Keratinocyte (primary cell): ENCODE results near the gene CCSER1. TPM values are rescaled to one million over a fixed set of nuclear protein-coding genes. Genes with fewer than 3 reads are reported as not detected.

Source experiments
- DNase-seq: peaks from one replicate; pipeline ENCODE4 v3.0.0-alpha.2; 2011; ENCODE audit warnings: low read depth, missing footprints, low spot score
- FAIRE-seq: peaks from 2 replicates; lab custom pipeline; 2011; peaks lifted over from hg19 to GRCh38; lab: Jason Lieb, UNC
- H2AFZ ChIP-seq: 2 replicates; pipeline ENCODE4 v1.6.0; 2012; ENCODE audit warnings: low read length, control low read depth, inconsistent platforms; ENCODE audit not compliant: control insufficient read depth
- H3K27ac ChIP-seq: 2 replicates; pipeline ENCODE4 v1.5.1; 2011; ENCODE audit warnings: low read length; ENCODE audit not compliant: control insufficient read depth, insufficient read depth
- H3K27me3 ChIP-seq: 3 replicates; pipeline ENCODE4 v1.6.0; 2011; ENCODE audit warnings: low read length; ENCODE audit not compliant: control insufficient read depth, insufficient read depth; ENCODE audit errors: extremely low read depth
- H3K36me3 ChIP-seq, 2 experiments: 2 replicates in 1 of 2; 3 replicates in 1 of 2; pipeline ENCODE4 v1.5.1; 2011; ENCODE audit warnings: low read length in 2 of 2, mild to moderate bottlenecking in 1 of 2; ENCODE audit not compliant: control insufficient read depth in 2 of 2, insufficient read depth in 2 of 2; ENCODE audit errors: extremely low read depth in 1 of 2
- H3K4me1 ChIP-seq: 3 replicates; pipeline ENCODE4 v1.5.1; 2011; ENCODE audit warnings: low read length; ENCODE audit not compliant: control insufficient read depth, insufficient read depth; ENCODE audit errors: extremely low read depth
- H3K4me2 ChIP-seq: 3 replicates; pipeline ENCODE4 v1.6.0; 2011; ENCODE audit warnings: low read depth, low read length; ENCODE audit not compliant: control insufficient read depth, insufficient read depth; ENCODE audit errors: extremely low read depth
- H3K4me3 ChIP-seq, 3 experiments: fragments of 200-600 bp in 1 of 3; sonication (generic) in 1 of 3; 2 replicates in 2 of 3; 3 replicates in 1 of 3; pipeline ENCODE4 v1.5.1; 2011 to 2016; ENCODE audit warnings: low read length in 3 of 3, mild to moderate bottlenecking in 3 of 3, control low read depth in 2 of 3, inconsistent platforms in 1 of 3, low read depth in 1 of 3, mixed read lengths in 1 of 3, mixed run types in 1 of 3, moderate library complexity in 1 of 3; ENCODE audit not compliant: control insufficient read depth in 2 of 3, insufficient read depth in 2 of 3; ENCODE audit errors: extremely low read depth in 1 of 3
- H3K79me2 ChIP-seq: 2 replicates; pipeline ENCODE4 v1.6.0; 2012; ENCODE audit warnings: low read length; ENCODE audit not compliant: control insufficient read depth, insufficient read depth
- H3K9ac ChIP-seq: 3 replicates; pipeline ENCODE4 v1.6.0; 2011; ENCODE audit warnings: low read length; ENCODE audit not compliant: control insufficient read depth, insufficient read depth; ENCODE audit errors: extremely low read depth
- H3K9me1 ChIP-seq: 3 replicates; pipeline ENCODE4 v1.6.0; 2011; ENCODE audit warnings: low read length; ENCODE audit not compliant: control insufficient read depth, insufficient read depth; ENCODE audit errors: extremely low read depth
- H3K9me3 ChIP-seq: 2 replicates; pipeline ENCODE4 v1.5.1; 2012; ENCODE audit warnings: low read depth, low read length; ENCODE audit not compliant: control insufficient read depth
- H4K20me1 ChIP-seq: 3 replicates; pipeline ENCODE4 v1.6.0; 2011; ENCODE audit warnings: low read length; ENCODE audit not compliant: control insufficient read depth, insufficient read depth; ENCODE audit errors: extremely low read depth
- EZH2 ChIP-seq: IDR thresholded peaks from one replicate; pipeline ENCODE4 v1.6.1; 2012; ENCODE audit warnings: inconsistent platforms, mild to moderate bottlenecking, low read length, moderate library complexity
- dilution Hi-C: fragments of 300-500 bp; cut with MboI; formaldehyde crosslinking; loops from one replicate; pipeline ENCODE4 v1.7.0; 2020; ENCODE audit warnings: low sequenced_read_pairs; ENCODE audit not compliant: extremely low pct_ligation_motif_present
- polyA plus RNA-seq, 5 experiments: library from polyadenylated mRNA; depleted of rRNA in 3 of 5; stranded (reverse) in 3 of 5; stranded (forward) in 1 of 5; unstranded in 1 of 5; fragments of >200 nt; gene quantifications; 1 replicate in 1 of 5; 2 replicates in 3 of 5; 3 replicates in 1 of 5; pipeline versions ENCODE4 v1.2.1 to v1.2.3, GENCODE V29; 2011 to 2012; ENCODE audit warnings: missing spikeins in 2 of 5, low read depth in 1 of 5, low replicate concordance in 1 of 5
- TF ChIP-seq, protein P1 (sequence below), 3 experiments: IDR thresholded peaks in 1 of 3; conservative IDR thresholded peaks in 1 of 3; optimal IDR thresholded peaks in 1 of 3; 2 replicates in 2 of 3; 3 replicates in 1 of 3; pipeline versions ENCODE3 to v1.5.1; 2011; ENCODE audit warnings: low read length in 3 of 3, mild to moderate bottlenecking in 3 of 3, moderate library complexity in 2 of 3, control low read depth in 1 of 3, inconsistent platforms in 1 of 3; ENCODE audit not compliant: insufficient read depth in 2 of 3; ENCODE audit errors: extremely low read depth in 1 of 3

CCSER1 gene
- polyA plus RNA-seq, 1 donor (not counting 4 experiments of a cell fraction or from before 2014, with no cell fraction given): 1.2 TPM

DNA sequence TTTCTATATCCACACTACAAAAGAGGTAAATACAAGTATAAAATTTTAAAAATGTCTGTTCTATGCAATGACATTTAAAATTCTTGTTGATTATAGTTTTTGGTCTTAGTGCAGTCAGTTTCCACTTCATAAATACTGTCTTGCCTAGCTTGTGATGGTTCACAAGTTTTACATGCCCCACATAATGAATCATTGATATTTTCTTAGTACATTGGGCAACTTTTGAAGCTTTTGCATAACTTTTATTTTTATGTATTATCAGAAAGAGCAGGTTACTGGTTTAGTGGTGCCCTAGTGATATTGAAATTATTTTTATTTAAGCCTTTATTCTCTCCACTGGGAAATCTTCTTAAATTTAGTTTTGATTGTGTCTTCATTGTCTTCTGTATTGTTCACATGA lies 388.0 kb downstream of the CCSER1 start:
- DNase-seq (no peak), FAIRE-seq (no peak)
- Histone ChIP-seq H3K4me2 (no peak overlapping the region), H3K36me3 (no peaks in the 10 kb centered on the region), H4K20me1 (no peaks in the 10 kb centered on the region), H3K27ac (no peak overlapping the region), H3K4me1 (no peaks in the 10 kb centered on the region), H2AFZ (no peak overlapping the region), H3K9me1 (no peaks in the 10 kb centered on the region), H3K4me3 (no peak overlapping the region), H3K79me2 (no peaks in the 10 kb centered on the region), H3K9ac (no peak overlapping the region), H3K9me3 (no peaks in the 10 kb centered on the region), H3K27me3 (no peaks in the 10 kb centered on the region)
- dilution Hi-C loops: no loop called here
- no peak for TF ChIP-seq EZH2
- TF ChIP-seq, protein P1, sequence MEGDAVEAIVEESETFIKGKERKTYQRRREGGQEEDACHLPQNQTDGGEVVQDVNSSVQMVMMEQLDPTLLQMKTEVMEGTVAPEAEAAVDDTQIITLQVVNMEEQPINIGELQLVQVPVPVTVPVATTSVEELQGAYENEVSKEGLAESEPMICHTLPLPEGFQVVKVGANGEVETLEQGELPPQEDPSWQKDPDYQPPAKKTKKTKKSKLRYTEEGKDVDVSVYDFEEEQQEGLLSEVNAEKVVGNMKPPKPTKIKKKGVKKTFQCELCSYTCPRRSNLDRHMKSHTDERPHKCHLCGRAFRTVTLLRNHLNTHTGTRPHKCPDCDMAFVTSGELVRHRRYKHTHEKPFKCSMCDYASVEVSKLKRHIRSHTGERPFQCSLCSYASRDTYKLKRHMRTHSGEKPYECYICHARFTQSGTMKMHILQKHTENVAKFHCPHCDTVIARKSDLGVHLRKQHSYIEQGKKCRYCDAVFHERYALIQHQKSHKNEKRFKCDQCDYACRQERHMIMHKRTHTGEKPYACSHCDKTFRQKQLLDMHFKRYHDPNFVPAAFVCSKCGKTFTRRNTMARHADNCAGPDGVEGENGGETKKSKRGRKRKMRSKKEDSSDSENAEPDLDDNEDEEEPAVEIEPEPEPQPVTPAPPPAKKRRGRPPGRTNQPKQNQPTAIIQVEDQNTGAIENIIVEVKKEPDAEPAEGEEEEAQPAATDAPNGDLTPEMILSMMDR (optimal IDR thresholded peaks at IDR 0.05 in 1 of 3, IDR thresholded peaks at IDR 0.05 in 1 of 3, conservative IDR thresholded peaks at IDR 0.05 in 1 of 3; ENCODE audit: extremely low read depth in 1 of 3, insufficient read depth in 2 of 3, low read length in 3 of 3): no peak

DNA sequence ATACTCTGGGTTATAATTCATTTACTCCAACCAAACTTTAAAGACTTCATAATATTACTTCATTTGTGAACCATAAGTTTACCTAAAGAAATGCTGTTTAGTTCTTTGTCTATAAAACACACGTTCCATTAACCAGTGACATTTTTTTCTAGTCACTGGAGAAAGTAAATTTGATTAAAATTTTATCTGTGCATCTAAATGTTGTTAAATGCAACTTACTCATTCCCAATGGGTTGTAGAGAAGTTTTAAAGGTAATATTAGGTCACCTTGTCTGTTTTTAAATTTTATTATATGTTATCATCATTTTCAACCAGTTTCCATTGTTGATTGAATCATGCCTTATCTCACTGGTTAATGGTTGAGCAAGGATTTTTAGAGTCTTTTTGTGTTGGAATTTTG lies 401.4 kb downstream of the CCSER1 start:
- Histone ChIP-seq H3K27me3 (no peaks in the 10 kb centered on the region), H3K4me1 (no peaks in the 10 kb centered on the region), H3K9me3 (no peaks in the 10 kb centered on the region), H3K4me3 (no peak overlapping the region), H3K79me2 (no peaks in the 10 kb centered on the region), H3K27ac (no peak overlapping the region), H3K9ac (no peak overlapping the region), H3K36me3 (no peaks in the 10 kb centered on the region), H3K4me2 (no peak overlapping the region), H4K20me1 (no peaks in the 10 kb centered on the region), H2AFZ (no peak overlapping the region), H3K9me1 (no peaks in the 10 kb centered on the region)
- FAIRE-seq (no peak), DNase-seq (no peak)
- dilution Hi-C loops: no loop called here
- TF ChIP-seq EZH2: no peak
- TF ChIP-seq, protein P1 (optimal IDR thresholded peaks at IDR 0.05 in 1 of 3, IDR thresholded peaks at IDR 0.05 in 1 of 3, conservative IDR thresholded peaks at IDR 0.05 in 1 of 3; ENCODE audit: extremely low read depth in 1 of 3, insufficient read depth in 2 of 3, low read length in 3 of 3): no peak
